ENCODE measurements around the gene USP24.

USP24 gene

GRCh38 chr1:55185832-55186231 lies 29.3 kb downstream of the USP24 start:
- Histone ChIP-seq H3K9me3 (ENCODE audit: control insufficient read depth, low read length) (peaks cover 3% of the 10 kb centered on the region), H3K27me3 (replicated peaks; ENCODE audit: control insufficient read depth, insufficient read depth, low read length, poor library complexity, severe bottlenecking) (no peaks in the 10 kb centered on the region), H3K4me1 (ENCODE audit: control insufficient read depth, insufficient read depth, low read length, poor library complexity, severe bottlenecking) (no peaks in the 10 kb centered on the region), H3K4me3 (ENCODE audit: insufficient read depth, low read depth, low read length, poor library complexity, severe bottlenecking) (no peak overlapping the region), H3K36me3 (ENCODE audit: control insufficient read depth, insufficient read depth, low read length) (no peaks in the 10 kb centered on the region), H3K27ac (ENCODE audit: insufficient read depth, low read length, poor library complexity, severe bottlenecking) (no peak overlapping the region)
- DNase-seq, result no peak

DNA sequence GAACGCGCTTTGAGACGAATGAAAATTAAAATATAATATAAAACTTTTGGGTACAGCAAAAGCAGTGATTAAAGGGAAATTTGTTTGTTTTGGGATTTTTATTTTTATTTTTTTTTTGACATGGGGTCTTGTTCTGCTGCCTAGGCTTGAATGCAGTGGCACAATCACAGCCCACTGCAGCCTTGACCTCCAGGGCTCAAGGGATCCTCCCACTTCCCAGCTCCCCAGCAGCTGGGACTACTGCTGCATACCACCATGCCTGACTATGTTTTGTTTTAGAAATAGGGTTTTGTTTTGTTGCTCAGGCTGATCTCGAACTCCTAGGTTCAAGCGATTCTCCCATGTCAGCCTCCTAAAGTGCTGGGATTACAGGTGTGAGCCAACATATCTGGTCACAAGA lies 30.3 kb downstream of the USP24 start:
- DNase-seq, result no peak
- H3K4me3 ChIP-seq (ENCODE audit: insufficient read depth, low read depth, low read length, poor library complexity, severe bottlenecking), result no peak overlapping the region
- H3K27ac ChIP-seq (ENCODE audit: insufficient read depth, low read length, poor library complexity, severe bottlenecking), result no peak overlapping the region
- H3K9me3 ChIP-seq (ENCODE audit: control insufficient read depth, low read length), result peaks cover 3% of the 10 kb centered on the region
- no peaks in the 10 kb centered on the region for H3K4me1 ChIP-seq (ENCODE audit: control insufficient read depth, insufficient read depth, low read length, poor library complexity, severe bottlenecking)
- no peaks in the 10 kb centered on the region for H3K36me3 ChIP-seq (ENCODE audit: control insufficient read depth, insufficient read depth, low read length)
- H3K27me3 ChIP-seq (replicated peaks; ENCODE audit: control insufficient read depth, insufficient read depth, low read length, poor library complexity, severe bottlenecking), result no peaks in the 10 kb centered on the region

DNA sequence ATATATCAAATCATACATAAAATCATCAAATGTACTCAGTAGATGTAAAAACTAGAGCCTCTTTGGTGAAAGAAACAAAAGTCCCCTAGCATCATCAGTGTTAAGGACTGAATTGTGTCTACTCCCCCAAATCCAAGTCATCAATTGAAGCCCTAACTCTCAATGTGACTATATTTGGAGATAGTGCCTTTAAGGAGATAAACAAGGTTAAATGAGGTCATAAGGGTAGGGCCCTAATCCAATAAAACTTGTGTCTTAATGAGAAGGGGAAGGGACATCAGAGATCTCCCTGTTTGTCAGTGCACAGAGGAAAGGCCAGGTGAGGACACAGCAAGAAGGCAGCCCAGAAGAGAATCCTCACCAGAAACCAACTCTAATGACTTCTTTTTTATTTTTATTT lies 33.5 kb downstream of the USP24 start:
- DNase-seq, result no peak
- H3K27me3 ChIP-seq (replicated peaks; ENCODE audit: control insufficient read depth, insufficient read depth, low read length, poor library complexity, severe bottlenecking), result no peaks in the 10 kb centered on the region
- H3K9me3 ChIP-seq (ENCODE audit: control insufficient read depth, low read length), result peaks cover 3% of the 10 kb centered on the region

GRCh38 chr1:55180075-55180670 lies 35.0 kb downstream of the USP24 start:
- no peak overlapping the region for H3K4me3 ChIP-seq (ENCODE audit: insufficient read depth, low read depth, low read length, poor library complexity, severe bottlenecking)
- H3K27ac ChIP-seq (ENCODE audit: insufficient read depth, low read length, poor library complexity, severe bottlenecking), result no peak overlapping the region
- peaks cover 3% of the 10 kb centered on the region for H3K36me3 ChIP-seq (ENCODE audit: control insufficient read depth, insufficient read depth, low read length)
- H3K9me3 ChIP-seq (ENCODE audit: control insufficient read depth, low read length), result peaks cover 3% of the 10 kb centered on the region
- no peaks in the 10 kb centered on the region for H3K4me1 ChIP-seq (ENCODE audit: control insufficient read depth, insufficient read depth, low read length, poor library complexity, severe bottlenecking)
- no peaks in the 10 kb centered on the region for H3K27me3 ChIP-seq (replicated peaks; ENCODE audit: control insufficient read depth, insufficient read depth, low read length, poor library complexity, severe bottlenecking)
- DNase-seq, result no peak

More for the DNA sequence above, 33.5 kb downstream of the USP24 start:
- Histone ChIP-seq H3K36me3 (ENCODE audit: control insufficient read depth, insufficient read depth, low read length) (peaks cover 3% of the 10 kb centered on the region), H3K4me3 (ENCODE audit: insufficient read depth, low read depth, low read length, poor library complexity, severe bottlenecking) (no peak overlapping the region), H3K4me1 (ENCODE audit: control insufficient read depth, insufficient read depth, low read length, poor library complexity, severe bottlenecking) (no peaks in the 10 kb centered on the region), H3K27ac (ENCODE audit: insufficient read depth, low read length, poor library complexity, severe bottlenecking) (no peak overlapping the region)

DNA sequence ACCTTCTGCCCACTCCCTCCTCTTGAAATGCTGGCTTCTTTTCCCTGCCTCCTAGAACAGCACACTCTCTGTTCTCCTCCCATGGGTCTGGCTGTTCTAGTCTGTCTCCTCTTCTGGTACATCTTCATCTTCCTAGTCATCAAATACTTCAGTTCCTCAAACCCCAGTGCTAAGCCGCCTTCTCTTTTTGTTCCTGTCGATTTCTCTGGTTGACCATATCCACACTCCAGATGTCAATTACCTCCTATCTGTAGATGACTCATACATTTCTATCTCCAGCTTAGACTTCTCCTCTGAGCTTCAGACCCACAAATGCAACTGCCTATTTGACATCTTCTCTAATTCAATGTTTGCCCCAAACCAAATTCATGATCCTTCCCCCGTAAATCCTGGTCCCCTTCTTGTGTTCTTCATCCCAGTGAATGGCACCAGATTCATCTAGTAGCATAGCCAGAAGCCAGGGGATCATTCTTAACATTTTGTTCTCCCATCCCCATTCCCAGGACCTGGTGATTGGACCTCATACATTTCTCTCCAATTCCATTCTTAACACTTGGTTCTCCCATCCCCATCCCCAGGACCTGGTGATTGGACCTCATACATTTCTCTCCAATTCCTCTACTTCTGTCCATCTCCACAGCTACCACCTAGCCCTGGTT lies 35.9 kb downstream of the USP24 start:
- no peaks in the 10 kb centered on the region for H3K27me3 ChIP-seq (replicated peaks; ENCODE audit: control insufficient read depth, insufficient read depth, low read length, poor library complexity, severe bottlenecking)
- no peak overlapping the region for H3K27ac ChIP-seq (ENCODE audit: insufficient read depth, low read length, poor library complexity, severe bottlenecking)
- no peak for DNase-seq
- H3K4me1 ChIP-seq (ENCODE audit: control insufficient read depth, insufficient read depth, low read length, poor library complexity, severe bottlenecking), result no peaks in the 10 kb centered on the region
- peaks cover 3% of the 10 kb centered on the region for H3K36me3 ChIP-seq (ENCODE audit: control insufficient read depth, insufficient read depth, low read length)
- H3K9me3 ChIP-seq (ENCODE audit: control insufficient read depth, low read length), result peaks cover 2% of the 10 kb centered on the region
- no peak overlapping the region for H3K4me3 ChIP-seq (ENCODE audit: insufficient read depth, low read depth, low read length, poor library complexity, severe bottlenecking)

- H3K4me3 ChIP-seq (ENCODE audit: insufficient read depth, low read depth, low read length, poor library complexity, severe bottlenecking), result no peak overlapping the region
- H3K9me3 ChIP-seq (ENCODE audit: control insufficient read depth, low read length), result no peaks in the 10 kb centered on the region
- no peaks in the 10 kb centered on the region for H3K4me1 ChIP-seq (ENCODE audit: control insufficient read depth, insufficient read depth, low read length, poor library complexity, severe bottlenecking)
- no peak overlapping the region for H3K27ac ChIP-seq (ENCODE audit: insufficient read depth, low read length, poor library complexity, severe bottlenecking)
- no peaks in the 10 kb centered on the region for H3K27me3 ChIP-seq (replicated peaks; ENCODE audit: control insufficient read depth, insufficient read depth, low read length, poor library complexity, severe bottlenecking)
- H3K36me3 ChIP-seq (ENCODE audit: control insufficient read depth, insufficient read depth, low read length), result peaks cover 20% of the 10 kb centered on the region
- DNase-seq, result no peak
Observed at GRCh38 chr1:55172687-55173086, 42.5 kb downstream of the USP24 start.

- no peaks in the 10 kb centered on the region for H3K27me3 ChIP-seq (replicated peaks; ENCODE audit: control insufficient read depth, insufficient read depth, low read length, poor library complexity, severe bottlenecking)
- H3K36me3 ChIP-seq (ENCODE audit: control insufficient read depth, insufficient read depth, low read length), result peaks cover 24% of the 10 kb centered on the region
- no peak for DNase-seq
Observed at GRCh38 chr1:55172272-55172671, 42.9 kb downstream of the USP24 start.

GRCh38 chr1:55171694-55172093 lies 43.5 kb downstream of the USP24 start:
- Histone ChIP-seq H3K4me3 (ENCODE audit: insufficient read depth, low read depth, low read length, poor library complexity, severe bottlenecking) (no peak overlapping the region), H3K27me3 (replicated peaks; ENCODE audit: control insufficient read depth, insufficient read depth, low read length, poor library complexity, severe bottlenecking) (no peaks in the 10 kb centered on the region), H3K27ac (ENCODE audit: insufficient read depth, low read length, poor library complexity, severe bottlenecking) (no peak overlapping the region), H3K9me3 (ENCODE audit: control insufficient read depth, low read length) (no peaks in the 10 kb centered on the region), H3K36me3 (ENCODE audit: control insufficient read depth, insufficient read depth, low read length) (peaks cover 26% of the 10 kb centered on the region), H3K4me1 (ENCODE audit: control insufficient read depth, insufficient read depth, low read length, poor library complexity, severe bottlenecking) (no peaks in the 10 kb centered on the region)
- DNase-seq, result no peak

More at GRCh38 chr1:55172272-55172671, 42.9 kb downstream of the USP24 start:
- Histone ChIP-seq H3K4me1 (ENCODE audit: control insufficient read depth, insufficient read depth, low read length, poor library complexity, severe bottlenecking) (no peaks in the 10 kb centered on the region), H3K27ac (ENCODE audit: insufficient read depth, low read length, poor library complexity, severe bottlenecking) (no peak overlapping the region), H3K4me3 (ENCODE audit: insufficient read depth, low read depth, low read length, poor library complexity, severe bottlenecking) (no peak overlapping the region), H3K9me3 (ENCODE audit: control insufficient read depth, low read length) (no peaks in the 10 kb centered on the region)

- H3K36me3 ChIP-seq (ENCODE audit: control insufficient read depth, insufficient read depth, low read length), result peaks cover 36% of the 10 kb centered on the region
- DNase-seq, result no peak
- no peak overlapping the region for H3K27ac ChIP-seq (ENCODE audit: insufficient read depth, low read length, poor library complexity, severe bottlenecking)
- no peaks in the 10 kb centered on the region for H3K27me3 ChIP-seq (replicated peaks; ENCODE audit: control insufficient read depth, insufficient read depth, low read length, poor library complexity, severe bottlenecking)
- H3K4me3 ChIP-seq (ENCODE audit: insufficient read depth, low read depth, low read length, poor library complexity, severe bottlenecking), result no peak overlapping the region
- no peaks in the 10 kb centered on the region for H3K4me1 ChIP-seq (ENCODE audit: control insufficient read depth, insufficient read depth, low read length, poor library complexity, severe bottlenecking)
- no peaks in the 10 kb centered on the region for H3K9me3 ChIP-seq (ENCODE audit: control insufficient read depth, low read length)
Observed at GRCh38 chr1:55170426-55170825, 44.7 kb downstream of the USP24 start.

DNA sequence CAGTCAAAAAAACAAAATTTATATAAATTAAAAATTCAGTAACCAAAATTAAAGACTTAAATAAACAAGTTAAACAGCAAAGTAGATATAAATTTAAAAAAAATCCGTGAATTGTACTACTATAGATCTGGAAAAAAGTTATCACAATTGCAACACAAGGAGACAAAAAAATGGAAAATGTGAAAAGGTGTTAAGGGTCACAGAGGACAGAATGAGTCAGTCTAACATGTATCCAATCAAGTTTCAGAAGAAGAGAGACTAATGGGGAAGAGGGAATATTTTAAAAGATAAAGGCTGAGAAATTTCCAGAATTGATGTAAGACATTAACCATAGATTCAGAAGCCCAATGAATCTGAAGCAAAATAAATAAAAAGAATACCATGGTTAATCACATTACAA lies 46.0 kb downstream of the USP24 start:
- DNase-seq, result no peak
- H3K27me3 ChIP-seq (replicated peaks; ENCODE audit: control insufficient read depth, insufficient read depth, low read length, poor library complexity, severe bottlenecking), result no peaks in the 10 kb centered on the region
- H3K36me3 ChIP-seq (ENCODE audit: control insufficient read depth, insufficient read depth, low read length), result peaks cover 43% of the 10 kb centered on the region
- H3K4me3 ChIP-seq (ENCODE audit: insufficient read depth, low read depth, low read length, poor library complexity, severe bottlenecking), result no peak overlapping the region
- no peaks in the 10 kb centered on the region for H3K9me3 ChIP-seq (ENCODE audit: control insufficient read depth, low read length)
- H3K27ac ChIP-seq (ENCODE audit: insufficient read depth, low read length, poor library complexity, severe bottlenecking), result no peak overlapping the region
- no peaks in the 10 kb centered on the region for H3K4me1 ChIP-seq (ENCODE audit: control insufficient read depth, insufficient read depth, low read length, poor library complexity, severe bottlenecking)
